IMR-90 (cell line): Measurements from ENCODE around the gene TMEM63C. TPM values are rescaled to one million over a fixed set of nuclear protein-coding genes. Genes with fewer than 3 reads are reported as not detected.

ENCODE experiments used
- ATAC-seq: fragments of 200-7000 bp; cut with Tn5 transposase; 2 replicates; pipeline ENCODE4 v1.9.1; 2020; ENCODE audit warnings: low read depth, mild to moderate bottlenecking, moderate library complexity
- BruUV-seq: library from RNA; stranded (reverse); fragments of 400-500 nt; replicated peaks from 2 replicates; lab custom pipeline; 2021; lab: Mats Ljungman, UMichigan
- CTCF ChIA-PET: fragments of 300-600 bp; formaldehyde crosslinking; extraction: SDS; loops from one replicate; lab custom pipeline; 2021; ENCODE audit warnings: antibody characterized with exemption; lab: Yijun Ruan, JAX
- POLR2A ChIA-PET: fragments of 300-600 bp; sonication (Branson Sonifier 250); formaldehyde crosslinking; loops from one replicate; lab custom pipeline; 2022; ENCODE audit warnings: antibody characterized with exemption; ENCODE audit not compliant: unreplicated experiment; lab: Charles Lee
- DNase-seq: peaks from one replicate; pipeline ENCODE4 v3.0.0; 2013
- H2AFZ ChIP-seq: replicated peaks from 2 replicates; pipeline ENCODE3; 2013; ENCODE audit warnings: low read length, mild to moderate bottlenecking; ENCODE audit not compliant: poor library complexity
- H2AK5ac ChIP-seq: 2 replicates; pipeline ENCODE4 v1.6.1; 2013; ENCODE audit warnings: low read depth, low read length, inconsistent platforms
- H2AK9ac ChIP-seq: replicated peaks from 2 replicates; pipeline ENCODE3; 2013; ENCODE audit warnings: mild to moderate bottlenecking, low read depth, low read length, moderate library complexity; ENCODE audit not compliant: poor library complexity
- H2BK120ac ChIP-seq: 2 replicates; pipeline ENCODE4 v1.6.1; 2013; ENCODE audit warnings: low read depth, low read length, inconsistent platforms
- H2BK15ac ChIP-seq: 3 replicates; pipeline ENCODE4 v1.6.1; 2013; ENCODE audit warnings: low read depth, low read length, inconsistent platforms
- H2BK20ac ChIP-seq: 2 replicates; pipeline ENCODE4 v1.6.1; 2013; ENCODE audit warnings: low read depth, mild to moderate bottlenecking, inconsistent platforms, low read length, moderate library complexity
- H2BK5ac ChIP-seq: 2 replicates; pipeline ENCODE4 v1.6.1; 2013; ENCODE audit warnings: mild to moderate bottlenecking, low read depth, low read length, inconsistent platforms; ENCODE audit not compliant: poor library complexity, severe bottlenecking
- H3K14ac ChIP-seq: replicated peaks from 2 replicates; pipeline ENCODE4 v1.6.1; 2013; ENCODE audit warnings: low read depth, low read length, inconsistent platforms
- H3K18ac ChIP-seq: 2 replicates; pipeline ENCODE4 v1.6.1; 2013; ENCODE audit warnings: low read depth, low read length, control low read depth
- H3K23ac ChIP-seq: 2 replicates; pipeline ENCODE4 v1.6.1; 2013; ENCODE audit warnings: low read depth, low read length, inconsistent platforms
- H3K27ac ChIP-seq: 2 replicates; pipeline ENCODE4 v1.5.1; 2013; ENCODE audit warnings: mild to moderate bottlenecking, control low read depth, low read length; ENCODE audit not compliant: insufficient read depth
- H3K27me3 ChIP-seq: 2 replicates; pipeline ENCODE4 v1.6.1; 2013; ENCODE audit warnings: low read length; ENCODE audit not compliant: control insufficient read depth, insufficient read depth
- H3K36me3 ChIP-seq: 2 replicates; pipeline ENCODE4 v1.6.1; 2013; ENCODE audit warnings: low read length, mixed read lengths; ENCODE audit not compliant: control insufficient read depth, insufficient read depth
- H3K4ac ChIP-seq: 2 replicates; pipeline ENCODE4 v1.6.1; 2013; ENCODE audit warnings: low read depth, low read length, inconsistent platforms
- H3K4me1 ChIP-seq: 2 replicates; pipeline ENCODE4 v1.6.1; 2013; ENCODE audit warnings: low read length, mixed read lengths; ENCODE audit not compliant: control insufficient read depth, insufficient read depth
- H3K4me2 ChIP-seq: 2 replicates; pipeline ENCODE4 v1.6.1; 2013; ENCODE audit warnings: low read depth, mild to moderate bottlenecking, control low read depth, low read length, moderate library complexity
- H3K4me3 ChIP-seq: 2 replicates; pipeline ENCODE4 v1.5.1; 2013; ENCODE audit warnings: low read depth, mild to moderate bottlenecking, control low read depth, low read length, moderate library complexity; ENCODE audit not compliant: insufficient read depth
- H3K56ac ChIP-seq: 2 replicates; pipeline ENCODE4 v1.6.1; 2013; ENCODE audit warnings: low read length, inconsistent platforms; ENCODE audit not compliant: insufficient read depth; ENCODE audit errors: extremely low read depth
- H3K79me1 ChIP-seq, 2 experiments: 2 replicates each; pipeline ENCODE4 v1.6.1; 2013; ENCODE audit warnings: low read length in 2 of 2, inconsistent platforms in 1 of 2, low read depth in 1 of 2
- H3K9ac ChIP-seq: 2 replicates; pipeline ENCODE4 v1.6.1; 2013; ENCODE audit warnings: low read depth, low read length, control low read depth
- H3K9me1 ChIP-seq: 2 replicates; pipeline ENCODE4 v1.6.1; 2013; ENCODE audit warnings: low read length, inconsistent platforms; ENCODE audit not compliant: insufficient read depth
- H3K9me3 ChIP-seq: 2 replicates; pipeline ENCODE4 v1.6.1; 2013; ENCODE audit warnings: low read length; ENCODE audit not compliant: control insufficient read depth, insufficient read depth
- H4K20me1 ChIP-seq: 2 replicates; pipeline ENCODE4 v1.6.1; 2013; ENCODE audit warnings: low read length, inconsistent platforms; ENCODE audit not compliant: insufficient read depth
- H4K5ac ChIP-seq: 2 replicates; pipeline ENCODE4 v1.6.1; 2013; ENCODE audit warnings: mild to moderate bottlenecking, low read depth, low read length, control low read depth
- H4K8ac ChIP-seq, 2 experiments: 2 replicates each; pipeline ENCODE4 v1.6.1; 2013; ENCODE audit warnings: low read depth in 2 of 2, low read length in 2 of 2, control low read depth in 1 of 2, inconsistent platforms in 1 of 2
- H4K91ac ChIP-seq: 2 replicates; pipeline ENCODE4 v1.6.1; 2013; ENCODE audit warnings: low read depth, low read length, inconsistent platforms; ENCODE audit not compliant: insufficient read depth
- BHLHE40 ChIP-seq: fragments of 150-350 bp; IDR thresholded peaks from 2 replicates; pipeline ENCODE4 v1.6.1; 2016; ENCODE audit warnings: mild to moderate bottlenecking, low read depth, low read length
- CEBPB ChIP-seq: IDR thresholded peaks from 2 replicates; pipeline ENCODE4 v1.6.1; 2012; ENCODE audit warnings: low read depth, low read length, improper control_type of control experiment
- CHD1 ChIP-seq: IDR thresholded peaks from 2 replicates; pipeline ENCODE4 v1.6.1; 2012; ENCODE audit warnings: low read depth, low read length, improper control_type of control experiment
- FOS ChIP-seq: fragments of 150-350 bp; IDR thresholded peaks from 2 replicates; pipeline ENCODE4 v1.6.1; 2016; ENCODE audit warnings: low read depth, low read length
- MAFK ChIP-seq: IDR thresholded peaks from 2 replicates; pipeline ENCODE4 v1.6.1; 2012; ENCODE audit warnings: low read depth, low read length, improper control_type of control experiment
- MAZ ChIP-seq: IDR thresholded peaks from 2 replicates; pipeline ENCODE4 v1.6.1; 2012; ENCODE audit warnings: low read depth, mild to moderate bottlenecking, low read length, improper control_type of control experiment, moderate library complexity, borderline replicate concordance
- MXI1 ChIP-seq: IDR thresholded peaks from 2 replicates; pipeline ENCODE4 v1.6.1; 2012; ENCODE audit warnings: low read depth, mild to moderate bottlenecking, low read length, moderate library complexity, borderline replicate concordance
- NFE2L2 ChIP-seq: fragments of 150-350 bp; IDR thresholded peaks from 2 replicates; pipeline ENCODE4 v1.6.1; 2016; ENCODE audit warnings: low read depth, mild to moderate bottlenecking, low read length
- POLR2A ChIP-seq: IDR thresholded peaks from 2 replicates; pipeline ENCODE4 v1.6.1; 2012; ENCODE audit warnings: mild to moderate bottlenecking, low read depth, low read length
- RAD21 ChIP-seq: IDR thresholded peaks from 2 replicates; pipeline ENCODE4 v1.6.1; 2012; ENCODE audit warnings: low read length, improper control_type of control experiment
- RCOR1 ChIP-seq: IDR thresholded peaks from 2 replicates; pipeline ENCODE4 v1.6.1; 2012; ENCODE audit warnings: mild to moderate bottlenecking, low read length, improper control_type of control experiment; ENCODE audit not compliant: insufficient replicate concordance
- RFX5 ChIP-seq: IDR thresholded peaks from 2 replicates; pipeline ENCODE4 v1.8.0; 2012; ENCODE audit warnings: low read depth, mild to moderate bottlenecking, low read length, moderate library complexity
- SMC3 ChIP-seq: fragments of 150-350 bp; IDR thresholded peaks from 2 replicates; pipeline ENCODE4 v1.6.1; 2016; ENCODE audit warnings: low read depth, mild to moderate bottlenecking, antibody characterized with exemption, low read length, moderate library complexity
- WGBS, 2 experiments: methylation state at CpG; one replicate each; pipeline versions ENCODE4 v1.1.5 to v1.1.7; 2013; ENCODE audit warnings: missing lambda C conversion rate in 2 of 2; ENCODE audit not compliant: insufficient read length in 1 of 2; ENCODE audit errors: extremely low coverage in 2 of 2; 5-methylcytosine and 5-hydroxymethylcytosine counted together
- dilution Hi-C: fragments of 300-500 bp; cut with HindIII; formaldehyde crosslinking; loops from one replicate; pipeline ENCODE4 v1.14.3; 2018; ENCODE audit warnings: low sequenced_read_pairs; ENCODE audit not compliant: unreplicated experiment
- in situ Hi-C: fragments of 300-500 bp; cut with MboI; formaldehyde crosslinking; loops from 3 replicates; pipeline ENCODE4 v1.14.3; 2019; ENCODE audit warnings: low sequenced_read_pairs, inconsistent platforms, mixed read lengths
- intact Hi-C: fragments of 100-400 bp; cut with micrococcal nuclease; formaldehyde crosslinking; loops from 2 replicates; pipeline ENCODE4 v1.10.0; 2022
- polyA plus RNA-seq, 3 experiments: library from polyadenylated mRNA; depleted of rRNA; stranded (reverse); fragments of >200 nt; gene quantifications; 2 replicates each; pipeline ENCODE4 v1.2.3, GENCODE V29; 2012; ENCODE audit warnings: low replicate concordance in 1 of 3
- total RNA-seq: library from RNA; depleted of rRNA; stranded (reverse); fragments of >200 nt; gene quantifications from 2 replicates; pipeline ENCODE4 v1.2.3, GENCODE V29; 2012
- TF ChIP-seq, protein P1 (sequence below): fragments of 150-350 bp; IDR thresholded peaks from 2 replicates; pipeline ENCODE4 v1.6.1; 2016; ENCODE audit warnings: low read depth, mild to moderate bottlenecking, low read length, moderate library complexity, borderline replicate concordance
- TF ChIP-seq, protein P2 (sequence below): fragments of 150-350 bp; IDR thresholded peaks from 2 replicates; pipeline ENCODE4 v1.6.1; 2017; ENCODE audit warnings: mild to moderate bottlenecking, antibody characterized with exemption, low read length, low read depth

Gene TMEM63C
- total and polyA plus RNA-seq, 2 of the 4 experiments (the other 2 are of a cell fraction): under 0.01 TPM; not detected in 1

DNA sequence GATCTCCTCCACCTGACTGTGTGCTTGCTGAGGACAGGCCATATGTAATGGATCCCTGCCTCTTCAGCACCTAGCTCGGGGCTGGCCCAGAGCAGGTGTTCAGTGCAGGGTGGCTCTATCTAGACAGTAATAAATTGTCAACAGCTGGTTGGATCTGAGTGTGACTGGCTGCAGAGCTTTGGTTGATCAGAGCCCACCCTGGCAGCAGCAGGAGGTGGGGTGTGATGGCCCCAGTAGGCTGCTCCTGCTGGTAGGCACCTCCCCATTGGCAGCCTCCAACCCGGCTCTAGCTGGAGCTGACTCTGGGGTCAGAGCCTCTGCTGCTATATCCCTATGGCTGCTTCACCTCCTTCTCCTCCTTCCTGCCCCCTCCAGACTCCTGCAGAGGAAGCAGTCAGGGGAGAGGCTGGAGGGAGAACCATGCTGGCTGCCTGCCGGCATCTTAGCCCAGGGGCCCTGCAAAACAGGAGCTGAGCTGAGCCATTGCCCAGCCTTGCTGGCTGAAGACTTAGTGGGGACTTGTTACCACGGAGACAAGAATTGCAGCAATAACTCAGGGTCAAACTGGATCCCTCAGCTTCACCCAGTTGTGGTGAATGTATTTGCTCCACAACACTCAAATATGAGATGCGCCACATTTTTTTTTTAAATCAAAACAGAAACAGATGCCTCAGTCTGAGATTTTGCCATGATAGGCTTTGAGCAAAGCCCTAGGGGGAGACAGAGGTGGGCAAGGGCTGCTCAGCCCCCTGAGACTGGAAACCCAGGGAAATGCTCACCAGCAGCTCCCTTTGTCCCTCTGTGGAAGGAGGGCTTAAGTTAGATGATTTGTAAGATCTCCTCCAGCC lies 22.2 kb downstream of the TMEM63C start:
- H4K5ac ChIP-seq: no peak overlapping the region
- no TSS peak for BruUV-seq
- H3K4me3 ChIP-seq: no peak overlapping the region
- H2BK15ac ChIP-seq: no peak overlapping the region
- no peak for ATAC-seq
- no peak overlapping the region for H4K8ac ChIP-seq
- CTCF ChIA-PET: interaction anchor here (0.6 to 1.0 kb wide), 2 partner anchors 9 to 117 kb away, joined by 3 read pairs; partner anchors contain the start of genes GSTZ1 and POMT2
- dilution Hi-C loops (no loop called here), in situ Hi-C loops (no loop called here), intact Hi-C loops (no loop called here)
- H3K9me1 ChIP-seq: no peaks in the 10 kb centered on the region
- H3K56ac ChIP-seq: no peak overlapping the region
- H3K27ac ChIP-seq: no peak overlapping the region
- no peak overlapping the region for H3K18ac ChIP-seq
- no peak for DNase-seq
- no peaks in the 10 kb centered on the region for H3K79me1 ChIP-seq
- H2AK5ac ChIP-seq: no peak overlapping the region
- H3K27me3 ChIP-seq: peaks cover 10% of the 10 kb centered on the region; the same call in 1 of the 2 replicates
- no peak overlapping the region for H2BK5ac ChIP-seq
- no peak overlapping the region for H2BK20ac ChIP-seq
- POLR2A ChIA-PET: no interaction called here
- no peak overlapping the region for H4K91ac ChIP-seq
- H3K36me3 ChIP-seq: no peaks in the 10 kb centered on the region
- no peak overlapping the region for H3K9ac ChIP-seq
- H3K4me2 ChIP-seq: no peak overlapping the region
- no peak overlapping the region for H3K4ac ChIP-seq
- H3K4me1 ChIP-seq: no peaks in the 10 kb centered on the region
- WGBS, 2 experiments: no CpG with 5 or more reads among the region's 5 CpGs
- H3K23ac ChIP-seq: no peak overlapping the region
- H2BK120ac ChIP-seq: no peak overlapping the region
- no peak overlapping the region for H3K14ac ChIP-seq
- H3K9me3 ChIP-seq: no peaks in the 10 kb centered on the region
- H2AK9ac ChIP-seq: no peak overlapping the region
- H2AFZ ChIP-seq: no peak overlapping the region
- no peaks in the 10 kb centered on the region for H4K20me1 ChIP-seq
- TF ChIP-seq BHLHE40 (no peak), FOS (no peak), MAFK (no peak), RCOR1 (no peak), NFE2L2 (no peak), RFX5 (no peak), MAZ (no peak), CHD1 (no peak), MXI1 (no peak), CEBPB (no peak), RAD21 (no peak), SMC3 (no peak), POLR2A (no peak)
- TF ChIP-seq, protein P1, sequence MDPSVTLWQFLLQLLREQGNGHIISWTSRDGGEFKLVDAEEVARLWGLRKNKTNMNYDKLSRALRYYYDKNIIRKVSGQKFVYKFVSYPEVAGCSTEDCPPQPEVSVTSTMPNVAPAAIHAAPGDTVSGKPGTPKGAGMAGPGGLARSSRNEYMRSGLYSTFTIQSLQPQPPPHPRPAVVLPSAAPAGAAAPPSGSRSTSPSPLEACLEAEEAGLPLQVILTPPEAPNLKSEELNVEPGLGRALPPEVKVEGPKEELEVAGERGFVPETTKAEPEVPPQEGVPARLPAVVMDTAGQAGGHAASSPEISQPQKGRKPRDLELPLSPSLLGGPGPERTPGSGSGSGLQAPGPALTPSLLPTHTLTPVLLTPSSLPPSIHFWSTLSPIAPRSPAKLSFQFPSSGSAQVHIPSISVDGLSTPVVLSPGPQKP: no peak
- TF ChIP-seq, protein P2, sequence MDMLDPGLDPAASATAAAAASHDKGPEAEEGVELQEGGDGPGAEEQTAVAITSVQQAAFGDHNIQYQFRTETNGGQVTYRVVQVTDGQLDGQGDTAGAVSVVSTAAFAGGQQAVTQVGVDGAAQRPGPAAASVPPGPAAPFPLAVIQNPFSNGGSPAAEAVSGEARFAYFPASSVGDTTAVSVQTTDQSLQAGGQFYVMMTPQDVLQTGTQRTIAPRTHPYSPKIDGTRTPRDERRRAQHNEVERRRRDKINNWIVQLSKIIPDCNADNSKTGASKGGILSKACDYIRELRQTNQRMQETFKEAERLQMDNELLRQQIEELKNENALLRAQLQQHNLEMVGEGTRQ: no peak
